SHP77 (cell line): ENCODE measurements around the gene CHFR.
"Not testable (repeated sequence)": the region's sequence is repeated elsewhere in the genome, so short reads cannot be mapped to it uniquely, and the experiment has no call there.

Source experiments
- DNase-seq, 2 experiments: peaks; one replicate each; lab custom pipeline; 2025; lab: John Stamatoyannopoulos, UW

Gene CHFR

DNA sequence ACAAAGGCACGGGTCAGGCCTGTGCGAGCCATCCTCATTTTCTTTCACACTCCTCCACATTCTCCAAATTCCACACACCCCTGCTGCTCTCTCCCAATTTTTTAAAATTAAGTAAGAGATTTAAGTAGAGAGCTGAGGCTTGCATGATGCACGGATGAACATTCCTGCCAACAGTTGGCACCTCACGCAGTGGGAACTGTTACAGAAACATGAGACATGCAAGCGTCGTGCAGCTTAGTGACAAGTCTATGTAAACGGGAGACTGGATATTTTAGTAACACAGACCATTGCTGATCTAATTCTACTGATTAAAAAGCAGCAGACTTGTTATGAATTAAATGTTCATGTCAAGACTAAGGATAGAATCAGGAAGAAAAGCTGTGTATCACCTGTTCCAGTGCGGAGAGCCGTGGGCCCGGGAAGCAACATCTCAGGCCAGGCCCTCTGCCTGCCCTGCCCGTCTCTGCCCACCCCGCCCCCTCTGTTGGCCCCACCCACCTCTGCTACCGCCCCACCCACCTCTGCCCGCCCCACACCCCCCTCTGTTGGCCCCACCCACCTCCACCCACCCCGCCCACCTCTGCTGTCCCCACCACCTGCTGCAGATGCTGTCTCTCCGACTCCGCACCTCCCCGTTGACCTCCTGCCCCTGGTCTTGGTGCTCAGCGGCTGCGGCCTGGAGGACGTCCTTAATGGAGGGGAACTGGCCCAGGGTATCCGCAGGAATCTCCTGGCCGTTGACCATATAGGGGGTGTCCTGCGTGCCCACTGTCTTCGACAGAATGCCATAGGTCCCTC, 79.9 kb downstream of the CHFR start:
- DNase-seq: peak in 1 of 2 experiments; percentile 9

DNA sequence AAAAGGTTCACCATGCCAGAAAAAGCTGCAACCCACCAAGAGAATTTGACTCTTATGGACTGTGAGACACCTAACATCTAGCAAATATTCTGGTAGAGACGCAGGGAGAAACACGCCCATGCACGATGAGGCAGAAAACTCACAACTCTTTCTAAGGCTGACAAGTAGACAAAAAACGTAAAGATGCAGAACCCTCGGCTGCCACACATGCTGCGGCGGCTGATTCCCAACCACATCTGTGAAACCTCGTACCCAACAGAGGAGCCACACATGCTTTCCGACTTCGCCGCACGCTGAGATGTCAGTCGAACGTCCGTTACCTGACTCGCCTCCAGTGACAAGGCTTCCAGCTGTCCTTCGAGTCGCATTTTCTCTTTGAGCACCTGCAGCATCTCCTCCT, 80.5 kb downstream of the CHFR start:
- DNase-seq: no peak

DNA sequence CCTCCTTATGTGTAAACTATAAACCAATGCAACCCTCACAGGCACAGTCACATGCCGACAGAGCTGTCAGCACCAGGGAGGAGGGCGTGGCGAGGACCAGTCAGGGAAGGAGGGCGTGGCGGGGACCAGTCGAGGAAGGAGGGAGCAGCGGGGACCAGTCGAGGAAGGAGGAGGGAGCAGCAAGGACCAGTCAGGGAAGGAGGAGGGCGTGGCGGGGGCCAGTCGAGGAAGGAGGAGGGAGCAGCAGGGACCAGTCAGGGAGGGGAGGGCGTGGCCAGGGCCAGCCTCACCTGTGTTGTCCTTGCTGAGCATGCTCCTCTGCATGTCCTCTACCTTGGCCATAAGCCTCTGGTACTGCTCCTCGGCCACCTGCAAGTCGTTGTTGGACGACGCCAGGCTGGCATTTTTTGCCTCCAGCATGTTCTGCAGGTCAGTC, 83.0 kb downstream of the CHFR start:
- DNase-seq: no peak

DNA sequence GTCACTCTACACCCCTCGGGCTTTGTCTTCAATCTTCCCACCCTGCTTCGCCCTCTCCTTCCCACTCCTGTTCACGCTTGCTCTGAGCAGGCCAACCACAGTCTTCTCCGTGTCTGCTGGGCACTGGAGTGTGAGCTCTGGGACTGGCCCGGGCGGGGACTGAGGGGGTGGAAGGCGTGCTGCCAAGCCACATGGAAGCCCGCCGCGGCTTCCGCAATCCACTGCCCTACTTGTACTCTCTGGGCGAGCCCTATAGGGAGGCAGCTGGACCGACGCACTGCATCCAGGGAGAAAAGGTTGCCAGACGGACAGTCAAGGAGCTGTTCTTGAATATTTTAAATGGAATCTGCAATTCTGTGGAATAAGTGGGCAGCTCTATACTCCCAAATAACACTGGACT, 83.5 kb downstream of the CHFR start:
- no peak for DNase-seq

DNA sequence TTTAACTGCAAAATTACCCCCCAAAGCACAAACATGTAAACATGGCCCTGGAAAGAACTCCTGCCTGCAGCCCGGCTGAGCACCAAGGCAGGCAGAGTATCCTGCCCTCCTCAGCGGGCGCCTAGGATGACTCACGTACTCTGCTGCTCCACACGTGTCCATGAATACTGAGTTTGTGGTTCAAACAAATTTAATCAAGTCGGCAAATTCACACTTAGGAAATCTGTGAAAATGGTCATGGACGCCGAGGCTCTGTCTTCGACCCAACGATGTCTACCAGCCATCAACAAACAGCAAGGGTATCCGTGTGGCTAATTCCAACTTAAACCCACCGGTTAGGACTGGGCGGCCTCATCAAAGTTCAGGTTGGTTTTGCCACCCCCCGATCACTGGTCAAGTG, 84.3 kb downstream of the CHFR start:
- DNase-seq: no peak

DNA sequence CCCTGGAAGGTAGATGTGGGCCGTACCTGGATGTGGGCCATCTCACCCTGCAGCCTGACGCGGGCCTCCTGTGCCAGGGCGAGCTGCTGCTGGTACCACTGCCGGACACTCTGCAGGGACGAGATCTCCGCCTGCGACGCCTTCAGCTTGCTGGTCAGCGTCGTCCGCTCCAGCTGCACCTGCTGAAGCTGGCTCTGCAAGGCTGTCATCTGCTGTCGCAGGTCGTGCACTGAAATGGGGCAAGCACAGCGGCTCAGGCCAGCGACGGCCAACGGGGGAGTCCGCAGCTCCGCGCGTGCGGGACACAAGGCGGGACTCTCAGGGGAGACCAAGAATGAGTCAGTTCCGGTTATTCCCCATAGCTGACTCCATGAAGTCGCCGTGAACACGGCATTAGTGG, 85.7 kb downstream of the CHFR start:
- no peak for DNase-seq

DNA sequence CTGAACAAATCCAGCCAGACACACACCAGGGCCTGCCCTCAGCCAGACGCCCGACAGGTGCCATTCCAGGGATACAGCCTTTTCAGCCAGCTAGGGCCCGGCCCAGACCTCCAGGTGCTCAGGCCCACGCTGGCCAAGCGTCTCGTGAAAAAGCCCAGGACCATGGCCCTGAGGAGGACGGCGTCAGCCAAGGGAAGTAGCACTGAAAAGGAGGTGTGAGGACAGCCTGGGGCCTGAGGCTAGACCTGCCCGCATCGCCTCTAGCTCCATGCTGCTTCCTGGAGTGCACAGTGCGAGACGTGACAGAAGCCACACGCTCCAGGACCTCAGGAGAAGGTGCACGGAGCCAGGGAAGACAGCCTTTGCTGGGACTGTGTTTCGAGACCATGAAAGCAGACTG, 88.6 kb downstream of the CHFR start:
- DNase-seq: no peak

DNA sequence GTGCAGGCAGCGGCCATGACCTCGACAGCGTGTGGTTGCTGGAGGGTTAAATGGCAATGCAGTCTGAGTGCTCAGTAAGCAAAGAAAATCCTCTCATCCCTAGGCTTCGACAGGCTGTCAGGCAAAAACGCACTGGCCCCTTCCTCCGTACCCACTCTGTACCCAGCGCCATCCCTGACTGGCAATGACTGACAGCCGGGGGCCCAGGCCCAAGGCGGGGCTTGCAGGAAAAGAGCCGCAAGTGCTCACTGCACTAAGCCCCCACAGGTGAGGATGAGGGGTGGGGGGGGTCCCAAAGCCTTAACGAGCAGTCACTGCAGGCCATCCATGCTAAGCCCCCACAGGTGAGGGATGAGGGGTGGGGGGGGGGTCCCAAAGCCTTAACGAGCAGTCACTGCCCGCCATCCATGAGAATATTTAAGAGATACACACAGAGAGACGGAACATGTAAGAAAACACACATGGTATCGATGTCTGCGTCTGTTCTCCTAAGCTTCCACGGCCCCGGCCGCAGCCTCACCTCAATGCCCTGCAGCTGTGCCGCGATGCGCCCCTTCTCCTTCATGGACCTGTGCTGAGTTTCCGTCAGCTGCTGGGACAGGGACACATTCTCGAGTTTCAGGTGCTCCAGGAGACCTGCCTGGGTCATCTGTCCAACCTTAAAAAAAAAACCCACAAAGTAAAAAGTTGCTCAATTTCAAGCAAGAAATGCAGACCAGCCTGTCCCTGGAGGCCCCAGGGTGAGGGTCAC, 89.4 kb downstream of the CHFR start:
- DNase-seq: no peak

DNA sequence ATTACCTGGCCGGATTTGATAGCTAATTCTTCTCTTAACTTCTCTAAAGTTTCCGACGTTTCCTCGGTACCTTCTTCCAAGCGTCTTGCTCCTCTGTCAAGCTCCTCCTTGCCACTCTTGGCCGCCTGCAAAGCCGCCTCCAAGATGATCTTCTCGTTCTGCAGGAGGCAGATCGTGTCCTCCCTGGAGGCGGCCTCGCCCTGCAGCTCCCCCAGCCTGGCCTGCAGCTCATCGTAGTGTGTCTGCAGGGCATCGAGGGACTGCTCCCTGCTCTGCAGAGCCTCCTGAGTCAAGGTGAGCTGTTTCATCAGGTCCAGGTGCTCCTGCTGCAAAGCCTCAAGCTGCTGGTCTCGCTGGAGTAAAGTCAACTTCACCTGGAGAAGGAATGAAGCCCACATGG, 91.6 kb downstream of the CHFR start:
- DNase-seq: no peak

DNA sequence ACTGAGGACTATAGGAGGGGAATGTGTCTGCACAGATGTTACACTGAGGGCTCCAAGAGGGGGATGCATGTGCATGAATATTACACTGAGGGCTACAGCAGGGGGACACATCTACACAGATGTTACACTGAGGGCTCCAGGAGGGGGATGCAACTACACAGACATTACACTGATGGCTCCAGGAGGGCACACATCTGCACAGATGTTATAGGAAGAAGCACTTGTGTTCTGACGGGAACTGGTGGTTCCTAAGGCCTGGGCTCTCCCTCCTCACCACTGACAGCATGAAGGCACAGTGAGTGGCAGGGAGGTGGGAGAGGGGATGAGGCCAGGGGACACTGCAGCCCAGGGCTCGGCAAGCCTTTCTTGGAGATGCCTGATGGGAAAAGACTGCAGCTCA, 95.5 kb downstream of the CHFR start:
- not testable (repeated sequence) for DNase-seq

DNA sequence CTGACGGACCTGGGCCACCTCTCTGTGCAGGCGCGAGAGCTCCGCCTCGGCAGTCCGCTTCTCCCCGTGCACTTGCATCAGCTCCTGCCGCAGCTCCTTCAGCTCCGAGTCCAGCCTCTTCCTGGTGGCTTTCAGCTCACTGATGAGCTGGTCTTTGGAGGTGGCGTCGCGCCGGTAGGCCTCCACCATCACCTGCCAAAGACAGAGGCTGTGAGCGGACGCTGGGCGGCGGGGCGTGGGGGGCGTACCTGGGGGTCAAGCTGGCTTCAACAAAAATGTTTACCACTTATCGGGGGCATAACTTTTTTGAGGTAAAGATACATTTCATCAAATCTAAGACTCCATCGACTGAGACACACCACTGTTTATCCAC, 98.3 kb downstream of the CHFR start:
- no peak for DNase-seq

DNA sequence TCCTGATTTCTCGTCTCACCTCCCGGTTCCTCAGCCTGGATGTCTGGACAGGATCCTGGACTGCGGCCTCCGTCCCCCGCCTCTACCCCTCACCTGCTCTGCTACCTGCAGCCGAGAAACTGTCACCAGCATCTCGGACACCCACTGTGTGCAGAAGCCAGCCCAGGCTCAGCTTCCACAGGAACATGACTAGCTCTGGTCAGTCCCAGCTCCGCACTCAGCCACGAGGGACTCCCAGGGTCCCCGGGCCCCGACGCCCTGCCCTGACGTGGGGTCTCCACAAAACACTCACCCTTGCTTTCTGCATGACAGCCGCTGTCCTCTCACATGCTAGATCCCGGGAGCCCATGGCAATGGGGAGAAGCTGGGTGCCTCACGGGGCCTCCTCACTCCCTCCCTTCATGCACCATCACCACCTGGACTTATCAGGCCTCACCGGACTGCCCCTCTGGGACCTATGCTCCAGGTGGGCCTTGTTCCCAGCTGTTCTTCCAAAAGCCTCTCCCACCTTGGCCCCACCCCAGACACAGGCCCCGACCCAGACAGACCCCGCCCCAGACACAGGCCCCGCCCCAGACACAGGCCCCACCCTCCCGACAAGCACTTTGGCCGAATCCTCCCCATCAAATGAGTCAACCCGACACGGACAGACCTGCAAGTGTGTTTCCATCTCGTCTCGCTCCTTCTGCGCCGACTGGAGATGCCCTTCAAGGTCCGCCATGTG, 98.9 kb downstream of the CHFR start:
- no peak for DNase-seq

DNA sequence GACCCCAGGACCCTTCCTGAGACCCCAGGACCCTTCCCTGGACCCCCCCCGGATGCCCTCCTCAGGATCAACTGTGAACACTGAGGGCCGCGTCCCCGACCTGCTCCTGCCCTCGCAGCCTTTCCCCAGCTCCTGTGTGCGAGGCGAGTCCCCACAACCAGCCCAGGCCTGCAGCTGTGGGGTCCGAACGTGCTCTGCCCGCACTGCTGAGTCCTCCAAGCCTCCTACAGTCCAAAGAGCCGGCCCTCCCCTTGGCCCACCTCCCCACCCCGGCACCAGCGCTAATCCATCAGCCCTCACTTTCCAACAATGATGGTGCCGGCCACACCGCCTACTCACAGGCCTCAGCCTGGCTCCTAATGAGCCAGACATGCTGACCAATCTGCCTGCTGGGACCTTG, 99.5 kb downstream of the CHFR start:
- DNase-seq: no peak

DNA sequence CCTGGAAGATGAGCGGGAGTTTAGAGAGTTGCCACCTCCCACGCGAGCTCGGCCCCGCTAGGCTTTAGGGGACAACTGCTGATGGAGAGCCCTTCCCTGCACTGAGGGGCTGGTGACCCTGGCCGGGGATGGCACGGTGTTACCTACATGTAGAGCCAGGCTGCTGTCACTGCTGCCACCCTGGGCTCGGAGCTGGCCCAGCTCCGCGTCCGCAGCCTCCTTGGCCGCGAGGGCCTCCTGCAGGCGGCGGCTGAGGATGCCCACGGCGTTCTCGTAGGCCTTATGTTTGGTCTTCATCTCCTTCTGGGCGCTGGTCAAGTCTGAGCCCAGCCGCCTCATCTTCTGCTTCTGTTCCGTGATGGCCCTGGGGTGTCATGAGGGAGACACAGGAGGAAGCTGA, 101.2 kb downstream of the CHFR start:
- DNase-seq: no peak

DNA sequence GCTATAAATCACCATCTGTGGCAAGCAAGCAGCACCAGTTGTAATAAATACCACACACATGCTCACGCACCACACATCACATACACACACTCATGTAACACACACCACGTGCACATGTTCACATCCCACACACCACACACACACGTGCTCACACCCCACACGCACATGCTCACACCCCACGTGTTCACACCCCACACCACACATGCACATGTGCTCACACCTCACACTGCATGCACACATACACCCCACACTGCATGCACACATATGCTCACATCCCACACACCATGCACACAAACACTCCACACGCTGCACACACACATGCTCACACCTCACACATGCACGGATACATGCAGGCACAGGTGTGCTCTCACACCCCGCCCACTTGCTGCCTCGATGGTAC, 102.8 kb downstream of the CHFR start:
- no peak for DNase-seq

DNA sequence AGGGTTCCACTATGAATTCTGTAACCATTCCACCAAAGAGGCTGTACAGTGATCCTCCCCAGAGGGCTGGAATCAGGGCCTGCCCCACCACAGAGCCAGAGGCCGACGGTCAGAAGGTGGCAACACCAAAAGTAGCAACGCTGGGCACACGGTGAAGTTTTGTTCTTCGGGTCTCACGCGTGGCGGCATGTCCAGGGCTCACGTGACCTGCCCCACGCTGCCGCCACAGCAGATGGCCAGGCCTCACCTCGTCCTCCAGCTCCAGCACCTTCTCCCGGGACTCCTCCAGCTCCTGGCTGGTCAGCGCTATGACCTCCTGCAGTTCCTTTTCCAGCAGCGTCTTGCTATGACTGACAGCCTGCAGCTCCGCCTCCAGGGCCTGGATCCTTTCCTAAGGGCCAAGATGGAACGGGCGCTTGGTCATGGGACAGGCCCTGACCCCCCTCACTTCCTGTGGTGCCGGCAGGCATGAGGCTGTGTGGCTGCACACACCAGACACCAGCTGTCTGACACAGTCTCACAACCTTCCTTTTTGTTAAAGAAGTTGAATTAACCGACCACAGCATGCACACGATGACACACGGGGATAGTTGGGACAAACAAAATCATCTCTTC, 103.4 kb downstream of the CHFR start:
- DNase-seq: no peak
